ENCODE results near the gene NFKBIA.
"Not testable (repeated sequence)": the region's sequence is repeated elsewhere in the genome, so short reads cannot be mapped to it uniquely, and the experiment has no call there.

NFKBIA gene

DNA sequence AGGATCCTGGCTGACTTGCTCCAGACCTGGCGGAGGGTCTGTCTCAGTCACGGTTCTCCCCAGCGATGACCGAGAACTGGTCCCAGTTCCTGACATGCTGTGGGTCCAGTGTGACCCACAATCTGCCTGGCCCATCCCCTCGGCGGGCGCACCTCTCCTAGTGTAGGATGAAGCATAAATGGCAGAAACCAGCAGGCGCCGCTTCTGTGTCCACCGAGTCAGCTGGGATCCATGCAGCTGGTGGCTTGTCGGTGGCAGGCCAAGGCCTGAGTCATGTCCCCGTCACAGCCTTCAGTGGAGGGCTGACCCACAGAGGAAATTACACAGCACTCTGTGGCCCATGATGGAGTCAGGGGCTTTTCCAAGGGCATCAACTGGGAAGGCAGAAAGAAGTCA lies 38.5 kb downstream of the NFKBIA start:
- DNase-seq, result no peak

DNA sequence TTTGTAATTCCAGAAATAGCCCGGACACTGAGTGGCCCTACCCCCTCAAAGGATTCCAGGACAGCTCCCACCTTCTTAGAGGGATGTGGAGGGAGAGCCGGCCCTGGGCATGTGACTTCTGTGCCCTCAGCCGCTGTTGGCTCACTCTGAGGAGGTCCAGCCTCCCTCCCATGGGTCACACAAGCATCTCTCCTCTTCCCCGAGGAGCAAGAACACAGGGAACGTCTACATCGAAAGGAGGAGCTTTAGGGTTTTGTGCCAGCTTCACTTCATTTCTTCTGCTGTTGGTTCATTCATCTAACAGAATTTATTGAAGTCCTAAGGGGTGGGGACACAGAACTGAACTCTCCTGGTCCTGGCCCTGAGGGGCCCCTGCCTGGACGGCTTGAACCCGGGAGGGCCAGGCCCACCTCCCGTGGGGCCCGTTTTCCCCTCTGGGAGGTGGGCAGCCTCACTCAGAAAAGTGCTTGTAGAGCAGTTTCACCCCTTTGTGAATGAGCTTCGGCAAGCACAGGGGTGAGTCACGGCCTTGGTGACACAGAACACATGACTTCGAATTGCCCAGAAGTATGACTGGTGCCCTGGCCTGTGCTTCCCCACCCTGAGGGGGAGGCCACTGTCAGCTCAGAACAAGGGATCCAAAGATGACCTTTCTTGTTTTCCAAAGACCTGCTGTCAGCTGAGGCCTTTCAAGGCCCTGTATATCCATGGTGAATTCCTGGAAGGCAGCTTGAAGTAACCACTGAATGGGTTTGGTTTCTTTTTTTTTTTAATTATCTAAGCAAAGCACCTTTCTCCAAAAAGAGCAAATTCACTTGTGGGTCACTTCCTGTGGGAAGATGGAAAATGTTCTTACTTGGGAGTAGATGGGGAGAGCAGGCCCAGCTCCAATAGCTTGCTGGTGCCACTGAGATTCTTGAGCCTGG lies 39.2 kb downstream of the NFKBIA start:
- DNase-seq, result peak; percentile 35

DNA sequence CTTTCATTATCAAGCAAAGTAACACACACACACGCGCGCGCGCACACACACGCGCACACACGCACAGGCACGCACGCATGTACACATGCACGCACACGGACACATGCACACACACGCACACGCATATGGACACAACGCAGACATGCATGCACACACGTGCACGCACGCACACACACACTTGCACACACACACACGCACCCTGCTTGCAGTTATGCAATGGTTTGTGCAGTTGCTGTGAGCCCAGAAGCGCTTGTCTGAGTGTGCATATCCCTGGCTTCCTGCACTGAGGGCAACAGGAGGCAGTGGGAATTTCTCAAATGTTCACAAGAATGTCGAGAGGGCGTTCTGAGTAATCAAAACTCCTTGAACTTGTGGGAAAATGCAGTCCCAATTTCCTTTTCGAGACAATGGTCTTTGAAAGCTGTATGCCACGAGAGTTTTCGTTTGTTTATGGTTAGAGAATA lies 41.6 kb downstream of the NFKBIA start:
- no peak for DNase-seq

DNA sequence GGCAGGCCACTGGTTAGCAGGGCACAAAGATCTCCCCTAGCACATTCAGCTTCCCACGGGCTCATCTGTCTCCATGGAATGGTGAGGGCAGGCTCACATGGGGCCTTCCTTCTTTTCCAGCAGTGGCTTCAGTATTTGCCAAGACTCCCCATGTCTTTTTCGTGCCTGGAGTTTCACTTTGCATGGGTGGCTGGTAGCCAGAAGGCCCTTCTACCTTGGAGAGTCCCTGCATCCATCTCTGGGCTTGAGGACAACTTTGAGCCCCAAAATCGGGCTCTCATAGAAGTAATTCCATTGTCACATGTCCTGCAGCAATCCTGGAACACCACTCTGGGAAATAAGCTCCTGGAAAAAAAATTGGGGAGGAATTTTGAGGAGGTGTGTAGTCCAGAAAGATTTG lies 42.1 kb downstream of the NFKBIA start:
- DNase-seq, result no peak

DNA sequence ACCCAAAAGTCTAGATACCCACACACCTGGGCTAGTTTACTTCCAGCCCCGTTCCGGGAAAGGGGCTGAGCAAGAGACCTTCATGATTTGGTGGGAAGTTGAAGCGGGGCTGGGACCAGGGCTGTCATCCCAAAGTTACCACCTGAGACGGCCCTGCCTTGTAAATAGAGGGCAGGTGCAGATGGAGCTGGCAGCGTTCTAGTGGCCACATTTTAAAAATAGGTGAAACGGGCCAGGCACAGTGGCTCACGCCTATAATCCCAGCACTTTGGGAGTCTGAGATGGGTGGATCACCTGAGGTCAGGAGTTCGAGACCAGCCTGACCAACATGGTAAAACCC lies 43.4 kb downstream of the NFKBIA start:
- no peak for DNase-seq

DNA sequence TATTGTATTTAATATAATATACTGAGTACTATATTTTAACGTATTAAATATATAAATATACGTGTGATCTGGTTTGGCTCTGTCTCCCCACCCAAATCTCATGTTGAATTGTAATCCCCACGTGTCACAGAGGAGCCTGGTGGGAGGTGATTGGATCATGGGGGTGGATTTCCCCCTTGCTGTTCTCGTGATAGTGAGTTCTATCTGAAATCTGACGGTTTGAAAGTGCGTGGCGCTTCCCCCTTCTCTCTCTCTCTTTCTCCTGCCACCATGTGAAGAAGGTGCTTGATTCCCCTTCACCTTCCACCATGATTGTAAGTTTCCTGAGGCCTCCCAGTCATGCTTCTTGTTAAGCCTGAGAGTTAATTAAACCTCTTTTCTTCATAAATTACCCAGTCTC lies 44.9 kb downstream of the NFKBIA start:
- not testable (repeated sequence) for DNase-seq

DNA sequence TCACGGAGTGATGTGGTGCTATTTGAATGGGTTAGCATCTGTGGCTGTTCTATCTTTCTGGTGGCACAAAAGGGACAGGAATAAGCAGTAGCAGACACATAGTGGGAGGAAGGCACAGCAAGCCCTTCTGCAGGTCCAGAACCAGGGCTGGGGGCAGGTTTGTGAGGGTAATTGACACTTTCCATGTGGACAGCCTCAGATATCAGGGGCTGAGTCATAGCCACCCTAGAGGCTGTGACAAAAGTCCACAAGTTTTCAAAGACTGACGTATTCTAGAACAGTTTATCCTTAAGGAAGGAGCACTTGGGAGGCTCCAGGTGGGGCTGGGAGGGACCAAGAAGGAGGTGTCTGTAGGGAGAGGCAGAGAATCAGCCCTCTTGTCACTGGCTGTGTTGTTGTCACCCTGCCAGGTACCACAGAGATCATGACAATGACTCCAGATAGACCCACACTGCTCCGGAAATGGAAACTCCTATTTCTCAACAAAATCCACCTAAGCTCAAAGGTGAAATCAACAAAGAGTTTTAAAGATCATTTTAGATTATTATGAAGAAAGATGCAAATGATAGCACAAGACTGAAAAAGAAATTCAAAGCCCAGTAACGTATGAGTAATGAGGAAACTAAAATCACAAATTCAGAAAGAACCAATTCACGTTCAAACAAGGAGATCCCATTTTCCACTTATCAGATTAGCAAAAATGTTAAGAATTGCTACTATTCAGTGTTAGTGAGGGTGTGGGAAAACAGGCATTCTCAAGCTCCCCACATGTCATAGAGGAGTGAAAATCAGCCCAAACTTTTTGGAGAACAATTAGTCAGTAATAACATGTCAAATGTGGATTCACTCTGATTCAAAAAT lies 48.3 kb downstream of the NFKBIA start:
- no peak for DNase-seq

DNA sequence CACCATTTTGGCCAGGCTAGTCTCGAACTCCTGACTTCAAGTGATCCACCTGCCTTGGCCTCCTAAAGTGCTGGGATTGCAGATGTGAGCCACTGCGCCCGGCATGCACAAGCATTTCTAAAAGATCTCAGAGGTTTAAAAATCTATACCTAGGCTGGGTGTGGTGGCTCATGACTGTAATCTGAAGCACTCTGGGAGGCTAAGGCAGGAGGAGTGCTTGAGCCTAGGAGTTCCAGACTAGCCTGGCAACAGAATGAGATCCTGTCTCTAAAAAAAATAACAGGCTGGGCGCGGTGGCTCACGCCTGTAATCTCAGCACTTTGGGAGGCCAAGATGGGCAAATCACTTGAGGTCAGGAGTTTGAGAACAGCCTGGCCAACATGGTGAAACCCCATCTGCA lies 49.3 kb downstream of the NFKBIA start:
- not testable (repeated sequence) for DNase-seq

DNA sequence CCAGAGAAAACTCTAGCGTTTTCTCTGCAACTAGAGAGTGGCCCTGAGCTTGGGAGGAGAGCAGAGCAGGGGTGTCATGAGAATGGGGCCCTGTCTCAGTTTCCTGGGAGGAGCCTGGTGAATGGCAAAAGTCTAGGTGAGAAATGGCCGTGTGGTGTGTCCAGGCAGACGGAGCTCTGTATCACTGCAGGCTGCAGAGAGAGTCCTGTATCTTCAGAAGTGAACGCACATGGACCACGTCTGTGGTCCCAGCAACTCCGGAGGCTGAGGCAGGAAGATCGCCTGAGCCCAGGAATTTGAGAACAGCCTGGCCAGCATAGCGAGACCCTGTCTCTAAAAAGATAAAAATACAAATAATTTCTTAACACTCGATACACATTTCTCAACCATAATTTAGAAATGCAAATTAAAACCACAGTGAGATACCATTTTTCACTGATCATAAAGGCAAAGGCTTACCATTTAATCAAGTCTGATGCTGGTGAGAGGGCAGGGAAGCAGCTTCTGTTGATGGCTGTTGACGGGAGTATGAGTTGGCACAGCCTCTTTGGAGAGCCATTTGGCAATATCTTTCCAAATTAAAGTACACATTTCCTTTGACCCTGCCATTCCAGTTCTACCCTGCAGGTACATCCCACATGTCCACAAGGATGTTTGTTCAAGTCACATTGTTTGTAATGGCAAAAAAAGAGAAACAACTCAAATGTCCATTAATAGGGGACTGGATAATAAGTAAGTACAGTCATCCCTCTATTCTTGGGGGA lies 51.0 kb downstream of the NFKBIA start:
- no peak for DNase-seq

DNA sequence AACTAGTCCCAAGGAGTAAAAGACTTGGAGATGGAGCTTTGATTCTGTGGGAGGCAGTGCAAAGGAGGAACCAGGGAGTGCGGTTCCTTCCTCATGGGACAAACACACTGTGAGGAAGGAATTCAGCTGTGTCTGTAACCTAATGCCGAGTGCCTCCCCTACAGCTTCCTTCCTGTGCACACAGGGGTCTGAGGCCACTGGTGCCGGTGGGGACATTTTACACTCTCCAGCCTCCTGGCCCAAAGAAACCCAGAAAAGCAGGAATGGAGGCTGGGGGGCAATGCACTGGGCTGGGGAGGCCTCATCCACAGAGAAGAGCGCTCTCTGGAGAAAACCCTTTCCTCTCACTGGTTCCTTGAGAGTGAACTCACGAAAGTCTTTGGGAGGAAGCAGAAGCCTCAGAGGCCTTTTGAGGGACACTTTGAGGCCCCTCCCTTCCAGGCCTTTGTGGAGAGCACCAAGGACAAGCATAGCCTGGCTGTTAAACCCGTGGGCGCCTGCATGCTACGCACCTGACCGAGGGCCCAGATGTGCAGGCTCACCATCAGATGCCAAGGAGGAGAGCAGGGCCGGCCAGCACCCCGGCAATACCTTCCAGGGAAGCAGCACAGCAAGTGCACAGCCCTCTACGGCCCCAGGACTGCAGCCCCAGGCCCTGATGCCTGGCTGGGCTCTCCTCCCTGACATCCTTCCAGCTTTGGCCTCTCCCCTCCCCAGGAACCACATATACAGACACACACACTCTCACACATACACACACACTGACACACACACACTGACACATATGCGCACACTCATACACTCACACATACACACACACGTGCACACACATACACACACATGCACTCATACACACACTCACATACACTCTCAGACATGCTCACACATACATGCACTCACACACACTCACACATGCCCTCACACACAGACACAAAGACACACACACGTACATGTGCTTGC lies 52.0 kb downstream of the NFKBIA start:
- DNase-seq, result no peak

DNA sequence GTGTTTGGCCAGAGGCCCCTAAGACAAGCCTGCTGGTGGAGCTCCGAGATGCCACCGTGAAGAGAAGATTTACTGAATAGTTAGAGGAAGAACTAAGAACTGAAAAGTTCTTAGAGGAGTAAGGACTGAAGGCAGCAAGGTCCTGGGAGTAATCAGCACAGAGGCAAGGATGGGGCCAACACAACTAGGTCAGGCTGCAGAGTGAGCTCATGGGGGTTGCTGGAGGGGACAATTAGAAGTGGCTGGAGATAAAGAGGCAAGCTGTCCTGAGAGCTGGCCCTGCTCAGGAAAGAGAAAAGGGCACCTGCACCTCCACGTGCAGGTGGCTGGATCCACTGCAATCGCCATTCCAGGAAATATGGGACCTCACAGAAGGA lies 52.7 kb downstream of the NFKBIA start:
- DNase-seq, result no peak

Data from CD4-positive, alpha-beta T cell treated with Interleukin-17A for 1 hour (primary cell).